ENCODE measurements around the gene FGFR3. TPM values are rescaled to one million over a fixed set of nuclear protein-coding genes. Genes with fewer than 3 reads are reported as not detected.

The FGFR3 gene
- total RNA-seq, 1 donor from 2014 or later = 6.4 TPM

- Mint-ChIP-seq H3K27ac (ENCODE audit: unreplicated experiment) (no peak overlapping the region), H3K27me3 (ENCODE audit: unreplicated experiment) (no peaks in the 10 kb centered on the region), H3K36me3 (ENCODE audit: unreplicated experiment) (no peaks in the 10 kb centered on the region), H3K4me1 (ENCODE audit: unreplicated experiment) (peaks cover 3% of the 10 kb centered on the region), H3K4me3 (ENCODE audit: unreplicated experiment) (no peak overlapping the region), H3K9me3 (ENCODE audit: unreplicated experiment) (no peaks in the 10 kb centered on the region)
- no peak for TF ChIP-seq CTCF (IDR thresholded peaks at IDR 0.05)
- DNase-seq (ENCODE audit: extremely low spot score, unreplicated experiment) = no peak
Measured at GRCh38 chr4:1756079-1756478, 37.0 kb upstream of the FGFR3 start.

GRCh38 chr4:1756893-1757779 is 36.0 kb upstream of the FGFR3 start:
- Mint-ChIP-seq H3K27me3 (ENCODE audit: unreplicated experiment) (no peaks in the 10 kb centered on the region), H3K4me1 (ENCODE audit: unreplicated experiment) (peaks cover 3% of the 10 kb centered on the region)
- no peak for TF ChIP-seq CTCF (IDR thresholded peaks at IDR 0.05)

GRCh38 chr4:1757836-1758235 is 35.3 kb upstream of the FGFR3 start:
- H3K27me3 Mint-ChIP-seq (ENCODE audit: unreplicated experiment) = no peaks in the 10 kb centered on the region
- no peaks in the 10 kb centered on the region for H3K9me3 Mint-ChIP-seq (ENCODE audit: unreplicated experiment)
- no peak for TF ChIP-seq CTCF (IDR thresholded peaks at IDR 0.05)
- no peak overlapping the region for H3K27ac Mint-ChIP-seq (ENCODE audit: unreplicated experiment)
- H3K4me3 Mint-ChIP-seq (ENCODE audit: unreplicated experiment) = no peak overlapping the region
- no peaks in the 10 kb centered on the region for H3K36me3 Mint-ChIP-seq (ENCODE audit: unreplicated experiment)
- peaks cover 3% of the 10 kb centered on the region for H3K4me1 Mint-ChIP-seq (ENCODE audit: unreplicated experiment)
- DNase-seq (ENCODE audit: extremely low spot score, unreplicated experiment) = no peak

More at GRCh38 chr4:1756893-1757779, 36.0 kb upstream of the FGFR3 start:
- no peaks in the 10 kb centered on the region for H3K9me3 Mint-ChIP-seq (ENCODE audit: unreplicated experiment)
- H3K27ac Mint-ChIP-seq (ENCODE audit: unreplicated experiment) = no peak overlapping the region
- no peak overlapping the region for H3K4me3 Mint-ChIP-seq (ENCODE audit: unreplicated experiment)
- H3K36me3 Mint-ChIP-seq (ENCODE audit: unreplicated experiment) = no peaks in the 10 kb centered on the region
- no peak for DNase-seq (ENCODE audit: extremely low spot score, unreplicated experiment)

GRCh38 chr4:1758306-1759121 is 34.6 kb upstream of the FGFR3 start:
- Mint-ChIP-seq H3K9me3 (ENCODE audit: unreplicated experiment) (no peaks in the 10 kb centered on the region), H3K4me3 (ENCODE audit: unreplicated experiment) (no peak overlapping the region), H3K4me1 (ENCODE audit: unreplicated experiment) (peaks cover 3% of the 10 kb centered on the region), H3K27me3 (ENCODE audit: unreplicated experiment) (no peaks in the 10 kb centered on the region), H3K27ac (ENCODE audit: unreplicated experiment) (no peak overlapping the region), H3K36me3 (ENCODE audit: unreplicated experiment) (no peaks in the 10 kb centered on the region)
- DNase-seq (ENCODE audit: extremely low spot score, unreplicated experiment) = no peak
- TF ChIP-seq CTCF (IDR thresholded peaks at IDR 0.05) = no peak
